GM19438 (cell line): ENCODE results near the gene HES7.
"Not testable (repeated sequence)": the region's sequence is repeated elsewhere in the genome, so short reads cannot be mapped to it uniquely, and the experiment has no call there.

Experiments used
- ATAC-seq: cut with Tn5 transposase; IDR thresholded peaks from one replicate; pipeline ENCODE4 v1.9.1; 2021; ENCODE audit warnings: low read depth; ENCODE audit not compliant: unreplicated experiment

The HES7 gene

GRCh38 chr17:8105957-8106398 lies 17.9 kb downstream of the HES7 start:
- no peak for ATAC-seq

GRCh38 chr17:8104911-8105310 lies 19.0 kb downstream of the HES7 start:
- ATAC-seq: no peak

- ATAC-seq: no peak
These were observed 20.4 kb downstream of the HES7 start for GRCh38 chr17:8103549-8103948.

- no peak for ATAC-seq
These were observed 22.2 kb downstream of the HES7 start for GRCh38 chr17:8101721-8102120.

- no peak for ATAC-seq
These were observed 23.1 kb downstream of the HES7 start for GRCh38 chr17:8100763-8101162.

- no peak for ATAC-seq
These were observed 23.8 kb downstream of the HES7 start for GRCh38 chr17:8100111-8100510.

- ATAC-seq: no peak
These were observed 27.4 kb downstream of the HES7 start for GRCh38 chr17:8096541-8096940.

- ATAC-seq: no peak
These were observed 28.5 kb downstream of the HES7 start for GRCh38 chr17:8095361-8095760.

GRCh38 chr17:8091033-8091687 lies 32.7 kb downstream of the HES7 start:
- ATAC-seq: no peak

- ATAC-seq: no peak
These were observed 34.2 kb downstream of the HES7 start for GRCh38 chr17:8089728-8090127.

GRCh38 chr17:8087952-8088230 lies 36.0 kb downstream of the HES7 start:
- ATAC-seq: no peak

- no peak for ATAC-seq
These were observed 36.6 kb downstream of the HES7 start, which contains the start of gene ALOX12B for GRCh38 chr17:8087075-8087951. ALOX12B (minus strand) TSS chr17:8087716; CDS start chr17:8087442, 274 bp downstream.

- no peak for ATAC-seq
These were observed 39.7 kb downstream of the HES7 start for GRCh38 chr17:8084250-8084649.

GRCh38 chr17:8082292-8082691 lies 41.6 kb downstream of the HES7 start:
- no peak for ATAC-seq

- no peak for ATAC-seq
These were observed 42.0 kb downstream of the HES7 start for GRCh38 chr17:8081876-8082275.

GRCh38 chr17:8080799-8081219 lies 43.1 kb downstream of the HES7 start:
- ATAC-seq: no peak

- ATAC-seq: no peak
These were observed 43.6 kb downstream of the HES7 start for GRCh38 chr17:8080208-8080798.

- ATAC-seq: no peak
These were observed 44.4 kb downstream of the HES7 start for GRCh38 chr17:8079291-8080207.

- ATAC-seq: not testable (repeated sequence)
These were observed 46.0 kb downstream of the HES7 start for GRCh38 chr17:8077939-8078338.

GRCh38 chr17:8076502-8077266 lies 47.2 kb downstream of the HES7 start:
- ATAC-seq: no peak
